GM19438 (cell line): ENCODE results near the gene MTHFR.

ENCODE experiments used
- ATAC-seq: cut with Tn5 transposase; IDR thresholded peaks from one replicate; pipeline ENCODE4 v1.9.1; 2021; ENCODE audit warnings: low read depth; ENCODE audit not compliant: unreplicated experiment

MTHFR gene

DNA sequence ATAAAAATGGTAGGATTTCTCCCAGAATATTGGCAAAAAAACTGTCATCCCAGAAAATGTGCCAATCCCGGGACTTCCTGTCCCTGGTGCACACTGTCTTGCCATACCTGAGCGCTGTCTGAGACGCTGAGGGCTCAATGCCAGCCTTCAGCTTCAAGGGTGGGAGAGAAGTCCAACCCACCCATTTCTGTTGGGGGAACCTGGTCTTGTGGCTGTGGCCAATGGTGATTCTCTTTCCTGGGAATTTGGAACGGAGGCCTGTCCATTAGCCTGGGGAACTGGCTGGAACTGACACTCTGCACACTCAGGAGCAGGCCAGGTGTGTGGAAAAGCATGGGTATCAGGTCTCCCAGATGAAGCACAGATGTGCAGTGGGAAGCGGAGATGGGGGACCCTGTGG is 6.7 kb downstream of the MTHFR start:
- ATAC-seq = no peak

DNA sequence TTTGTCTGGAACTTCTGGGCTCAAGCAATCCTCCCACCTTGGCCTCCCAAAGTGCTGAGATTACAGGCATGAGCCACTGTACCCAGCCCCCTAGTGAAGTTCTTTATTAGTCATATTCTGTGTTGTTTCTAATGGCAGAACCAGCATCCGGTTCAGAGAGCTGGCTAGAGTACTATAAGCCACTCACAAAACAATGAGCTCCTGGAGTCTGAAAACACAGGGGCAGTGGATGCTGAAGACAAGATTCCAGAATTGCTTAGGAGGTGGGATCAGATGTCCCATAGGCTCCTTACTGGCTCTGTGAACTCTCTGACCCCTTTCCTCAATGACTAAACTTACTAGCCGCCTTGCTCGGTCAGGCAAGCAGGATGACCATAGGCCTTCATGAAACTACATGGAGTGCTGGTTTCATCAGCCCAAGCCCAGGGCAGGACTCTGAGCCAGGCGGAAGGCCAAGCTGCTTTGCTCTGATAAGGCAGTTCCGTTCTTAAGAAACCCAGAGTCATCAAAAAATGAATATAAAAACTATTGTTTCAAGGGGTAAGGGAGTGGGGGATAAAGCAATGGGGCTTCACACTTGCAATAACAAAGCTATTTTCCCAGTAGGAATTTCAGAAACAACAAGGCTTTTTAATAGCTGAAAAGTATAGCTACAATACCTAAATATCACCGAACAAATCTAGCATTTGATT is 8.1 kb downstream of the MTHFR start:
- no peak for ATAC-seq

DNA sequence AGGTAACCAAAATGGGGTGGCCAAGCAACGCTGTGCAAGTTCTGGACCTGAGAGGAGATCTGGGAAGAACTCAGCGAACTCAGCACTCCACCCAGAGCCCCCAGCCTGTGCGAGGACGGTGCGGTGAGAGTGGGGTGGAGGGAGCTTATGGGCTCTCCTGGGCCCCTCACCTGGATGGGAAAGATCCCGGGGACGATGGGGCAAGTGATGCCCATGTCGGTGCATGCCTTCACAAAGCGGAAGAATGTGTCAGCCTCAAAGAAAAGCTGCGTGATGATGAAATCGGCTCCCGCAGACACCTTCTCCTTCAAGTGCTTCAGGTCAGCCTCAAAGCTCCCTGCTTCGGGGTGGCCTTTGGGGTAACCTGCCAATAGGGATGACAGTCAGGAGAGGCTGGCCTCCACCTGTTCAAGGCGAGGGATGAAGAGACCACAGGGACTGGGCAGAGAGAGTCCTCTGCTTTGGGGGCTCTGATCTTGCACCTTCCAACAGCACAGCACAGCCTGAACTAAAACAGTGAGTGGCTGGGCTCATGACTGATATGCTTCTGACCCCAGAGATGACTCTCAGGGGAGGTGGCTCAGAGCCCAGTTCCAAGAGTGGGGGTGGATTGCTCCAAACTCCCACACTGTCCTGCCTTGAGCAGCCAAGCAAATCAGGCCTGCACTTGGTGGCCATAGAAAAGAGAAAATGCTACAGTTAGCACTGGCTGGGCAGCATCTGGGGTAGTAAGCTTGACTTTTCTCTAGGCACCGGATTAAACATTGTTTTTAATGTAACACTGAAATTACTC is 9.5 kb downstream of the MTHFR start:
- ATAC-seq = no peak

DNA sequence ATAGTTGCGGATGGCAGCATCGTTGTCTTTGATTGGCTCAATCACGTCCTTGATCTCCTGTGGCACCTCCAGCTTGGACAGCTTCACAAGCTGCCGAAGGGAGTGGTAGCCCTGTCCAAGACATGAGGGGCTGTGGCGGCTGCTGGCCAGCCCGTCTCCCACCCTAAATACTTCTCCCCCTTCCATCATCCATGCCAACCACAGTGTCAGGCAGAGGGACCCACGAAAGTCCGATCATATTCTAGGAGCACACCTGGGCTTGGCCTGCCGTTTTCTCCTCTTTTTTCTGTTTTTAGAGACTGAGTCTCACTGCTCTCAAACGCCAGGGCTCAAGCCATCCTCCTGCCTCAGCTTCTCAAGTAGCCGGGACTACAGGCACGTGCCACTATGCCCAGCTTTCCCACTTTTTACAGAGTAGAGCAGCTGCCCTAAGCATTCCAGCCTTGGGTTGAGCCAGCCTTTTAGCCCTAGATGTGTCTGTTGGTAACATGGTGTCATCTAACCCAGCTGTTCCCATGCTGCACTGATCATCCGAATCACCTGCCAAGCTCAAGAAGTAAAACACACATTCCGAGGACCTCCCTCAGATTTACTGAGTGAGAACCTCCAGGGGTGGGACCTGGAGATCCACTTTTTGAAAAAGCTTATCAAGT is 10.4 kb downstream of the MTHFR start:
- no peak for ATAC-seq

DNA sequence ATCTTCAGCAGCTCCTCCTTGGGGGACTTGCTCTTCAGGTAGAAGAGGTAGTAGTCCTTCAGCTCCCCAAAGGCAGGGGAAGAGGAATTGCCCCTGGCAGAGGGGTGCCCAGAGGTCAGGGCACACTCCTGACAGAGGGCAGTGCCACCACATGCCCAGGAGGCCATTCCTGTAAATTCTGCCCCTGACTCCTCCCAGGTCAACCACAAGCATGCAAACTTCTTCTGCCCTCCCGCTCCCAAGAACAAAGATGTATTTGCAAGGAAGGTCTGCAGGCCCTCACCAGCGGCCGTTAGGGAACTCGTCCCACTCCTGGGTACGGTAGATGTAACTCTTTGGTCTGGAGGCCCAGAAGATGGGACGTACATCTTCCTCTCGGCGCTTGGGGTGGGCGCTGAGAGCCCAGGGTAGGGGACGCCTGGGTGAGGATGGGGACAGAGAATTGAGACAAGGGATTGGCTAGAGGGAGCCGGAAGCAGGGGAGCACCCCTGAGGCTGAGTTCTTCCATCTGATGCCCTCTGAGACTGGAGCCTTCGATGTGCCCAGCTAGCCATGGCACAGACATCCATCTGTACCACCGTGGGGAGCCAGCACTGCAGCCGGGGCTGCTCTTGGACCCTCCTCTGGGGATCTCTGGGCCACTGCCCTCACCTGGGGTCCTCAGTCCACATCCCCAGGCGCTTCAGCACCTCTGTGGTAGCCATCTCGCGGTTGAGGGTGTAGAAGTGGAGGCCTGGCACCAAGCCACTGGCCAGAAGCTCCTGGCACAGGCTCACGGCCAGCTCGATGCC is 11.1 kb downstream of the MTHFR start:
- ATAC-seq = no peak

DNA sequence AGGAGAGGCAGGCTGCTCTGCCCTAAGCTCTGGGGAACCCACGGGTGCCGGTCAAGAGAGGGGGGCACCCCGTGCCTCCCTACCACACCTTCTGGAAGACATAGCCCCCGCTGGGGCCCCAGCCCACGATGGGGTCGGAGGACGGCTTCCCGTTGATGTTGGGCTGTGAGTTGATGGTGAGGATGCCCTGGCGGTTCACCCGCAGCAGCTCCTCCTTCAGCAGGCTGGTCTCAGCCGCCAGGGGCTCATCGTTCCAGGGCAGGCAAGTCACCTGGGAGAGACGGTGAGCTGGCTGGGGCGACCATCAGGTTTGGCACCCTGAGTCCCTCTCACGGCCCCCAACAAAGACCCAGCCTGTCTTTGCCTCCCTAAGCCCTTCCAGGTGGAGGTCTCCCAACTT is 11.9 kb downstream of the MTHFR start:
- ATAC-seq = no peak

DNA sequence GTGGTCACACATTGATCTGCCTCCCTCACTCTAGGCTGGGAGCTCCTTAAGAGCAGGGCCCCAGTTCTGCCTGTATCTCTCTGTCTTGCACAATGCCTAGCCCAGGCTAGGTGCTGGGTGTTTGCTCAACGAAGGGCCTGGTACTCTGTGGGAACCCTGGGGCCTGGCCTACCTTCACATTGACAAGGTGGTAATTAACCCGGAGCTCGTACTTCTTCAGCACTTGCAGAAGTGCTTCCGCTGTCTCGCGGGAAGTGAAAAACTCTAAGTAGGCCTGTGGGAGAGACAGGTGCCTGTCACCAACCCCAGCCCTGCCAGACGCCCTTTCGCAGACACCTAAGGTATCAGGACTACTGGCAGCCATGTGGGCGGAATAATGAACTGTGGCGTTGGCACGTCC is 13.7 kb downstream of the MTHFR start:
- ATAC-seq = no peak

DNA sequence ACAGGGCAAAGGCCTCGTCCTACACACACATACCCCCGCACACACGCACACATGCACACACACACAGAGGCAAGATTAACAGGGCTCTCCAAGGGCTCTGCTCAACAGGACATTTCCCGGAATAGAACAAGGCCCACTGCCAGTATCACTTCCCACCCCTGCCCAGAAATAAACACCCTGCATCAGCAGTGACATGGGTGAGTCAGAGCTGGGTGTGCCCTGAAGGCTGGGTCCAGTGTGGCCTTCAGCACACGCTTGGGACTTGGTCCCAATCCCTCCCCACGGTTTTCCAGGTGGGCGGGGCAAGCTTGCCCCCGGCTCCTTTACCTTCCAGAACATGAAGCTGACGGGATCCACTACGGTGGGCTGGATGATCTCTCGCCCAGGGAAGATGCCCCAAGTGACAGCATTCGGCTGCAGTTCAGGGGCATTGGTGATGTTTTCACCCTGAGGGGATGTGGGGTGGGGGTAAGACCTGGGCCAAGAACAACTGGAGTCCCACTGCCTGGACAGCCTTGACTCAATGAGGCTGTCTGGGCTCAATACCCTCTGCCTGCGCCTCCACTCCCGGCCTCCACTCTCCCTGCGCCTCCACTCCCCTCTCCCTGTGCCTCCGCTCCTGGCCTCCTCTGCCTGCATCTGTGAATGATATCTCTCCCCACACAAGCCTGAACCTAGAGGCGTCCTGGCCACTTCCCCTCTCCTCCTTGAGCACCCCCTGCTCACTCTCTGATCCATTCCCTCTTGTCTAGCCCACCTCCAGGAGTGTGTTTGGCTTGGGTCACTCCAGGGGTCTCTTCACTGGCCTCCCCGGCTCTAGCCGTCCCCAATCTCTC is 14.7 kb downstream of the MTHFR start:
- ATAC-seq = no peak

DNA sequence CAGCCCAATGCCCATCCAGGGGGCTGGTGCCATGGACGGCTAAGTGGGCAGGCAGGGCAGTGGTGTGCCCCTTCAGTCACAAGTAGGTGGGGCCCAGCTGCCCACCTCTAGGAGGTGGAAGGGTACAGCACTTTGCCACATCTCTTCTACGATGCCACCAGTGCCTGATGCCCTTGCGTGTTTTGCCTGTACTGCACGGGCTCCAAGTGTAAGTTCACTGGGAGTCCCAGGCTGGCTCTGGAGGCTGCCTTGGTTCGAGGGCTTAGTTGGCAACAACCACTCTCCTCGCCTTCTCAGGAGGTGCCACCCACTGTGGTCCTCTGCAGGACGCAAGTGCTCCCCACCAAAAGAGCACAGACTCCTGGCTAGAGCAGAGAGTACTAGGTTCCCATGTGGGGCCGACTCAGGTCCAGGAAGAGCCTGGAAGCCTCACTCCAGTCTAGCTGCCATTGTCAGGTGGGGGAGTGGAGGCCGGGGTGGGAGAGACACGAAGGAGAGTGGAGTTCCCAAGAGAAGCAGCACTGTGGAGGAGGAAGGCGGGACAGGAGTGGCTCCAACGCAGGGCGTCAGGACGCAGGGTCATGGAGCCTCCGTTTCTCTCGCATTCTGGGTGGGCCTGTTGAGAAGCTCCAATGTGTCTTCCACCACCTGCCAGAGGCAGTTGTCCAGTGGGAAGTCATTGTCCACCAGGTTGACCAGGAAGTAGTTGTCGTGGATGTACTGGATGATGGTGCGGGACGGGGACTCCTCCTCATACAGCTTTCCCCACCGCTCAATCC is 15.5 kb downstream of the MTHFR start:
- ATAC-seq = no peak

DNA sequence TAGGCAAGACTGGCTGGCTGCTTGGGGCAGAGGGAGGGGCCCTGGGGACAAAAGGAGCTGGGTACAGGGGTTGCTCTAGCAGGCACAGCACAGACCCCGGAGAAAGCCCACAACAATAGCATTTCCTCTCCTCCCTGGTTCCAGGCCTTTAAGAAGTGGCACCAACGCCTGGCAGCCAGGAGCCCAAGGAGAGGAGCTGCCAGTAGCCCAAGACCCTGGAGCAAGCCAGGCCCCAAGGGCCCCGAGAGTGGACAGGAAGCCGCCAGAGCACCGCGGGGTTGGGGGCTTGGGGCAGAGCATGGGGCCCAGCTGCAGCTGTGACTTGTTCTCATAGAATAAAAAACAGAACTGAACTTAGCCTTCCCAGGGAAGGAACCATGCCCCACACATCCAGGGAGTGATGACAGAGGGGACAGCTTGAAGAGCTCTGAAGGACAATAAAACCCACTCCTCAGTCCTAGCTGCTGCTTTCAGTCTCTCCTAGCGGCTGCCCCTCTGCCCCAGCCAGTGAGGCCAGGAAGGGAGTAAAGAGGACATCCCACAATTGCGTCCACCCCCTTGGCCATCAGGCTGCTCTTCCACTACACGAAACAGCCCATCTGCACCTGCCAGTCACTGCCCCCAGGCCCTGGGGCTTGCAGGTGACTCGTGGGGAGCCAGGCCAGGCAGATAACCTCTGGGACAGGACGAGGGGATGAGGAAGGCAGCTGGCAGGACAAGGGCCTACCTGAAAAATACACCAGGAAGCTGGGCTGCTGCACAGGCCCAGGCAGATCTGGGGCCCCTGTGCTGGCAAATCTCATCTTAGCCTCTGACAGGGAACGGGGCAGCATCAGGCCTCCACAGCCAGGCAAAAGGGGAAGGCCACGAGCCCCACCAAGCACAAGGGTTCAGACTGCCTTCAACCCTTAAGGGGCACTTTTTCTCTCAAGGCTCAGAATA is 16.4 kb downstream of the MTHFR start:
- ATAC-seq = no peak

DNA sequence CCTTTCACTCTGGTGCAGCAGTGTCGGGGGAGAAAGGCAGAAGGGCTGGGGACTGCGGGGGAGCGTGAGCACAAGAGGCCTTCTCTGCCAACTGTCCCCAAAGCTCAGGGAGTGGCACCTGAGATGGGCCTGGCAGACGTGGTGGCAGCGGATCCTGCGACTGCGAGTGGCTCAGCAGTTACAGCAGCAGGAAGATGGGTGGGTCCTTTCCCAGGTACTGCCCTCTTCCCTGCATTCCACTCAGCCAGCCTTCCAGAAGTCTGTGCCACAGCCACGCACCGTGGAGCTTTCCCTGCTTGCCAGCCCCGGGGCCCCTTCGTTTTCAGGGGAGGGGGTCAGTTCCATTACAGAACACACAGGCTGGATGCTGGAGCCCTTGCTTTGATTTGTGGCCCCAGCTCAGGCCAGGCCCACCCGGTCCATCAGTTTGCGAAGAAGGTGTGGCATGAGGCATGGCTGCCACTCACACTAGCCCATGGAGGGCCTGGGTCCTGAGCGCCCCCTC is 17.2 kb downstream of the MTHFR start:
- no peak for ATAC-seq

DNA sequence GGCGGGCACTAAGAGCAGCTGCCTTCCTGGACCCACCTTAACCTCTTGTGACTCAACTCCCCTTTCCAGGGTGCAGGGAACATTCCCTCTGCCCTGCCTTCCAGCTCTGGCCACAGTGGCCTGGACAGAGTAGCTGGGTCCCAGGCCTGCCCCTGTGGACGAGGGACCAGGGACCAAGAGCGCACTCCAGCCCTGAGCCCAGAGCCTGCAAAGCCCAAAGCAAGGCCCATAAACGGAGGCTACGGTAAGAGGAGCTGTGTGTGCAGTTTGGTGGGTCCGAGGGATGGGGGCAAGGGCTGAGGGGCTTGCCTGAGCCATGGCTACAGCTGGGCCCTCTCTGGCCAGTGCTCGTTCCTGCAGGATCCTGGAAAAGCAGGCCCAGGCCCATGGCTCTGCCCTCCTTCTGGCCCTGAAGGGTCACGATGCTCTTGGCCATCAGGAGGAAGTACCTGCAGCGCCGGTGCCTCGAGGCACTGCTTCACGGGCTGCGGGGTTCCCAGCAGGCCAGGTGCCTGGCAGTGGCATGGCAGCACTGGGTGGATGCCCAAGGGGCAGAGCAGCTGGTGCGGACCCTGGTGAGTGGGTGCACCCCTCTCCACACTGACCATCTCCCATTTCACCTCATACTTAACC is 17.8 kb downstream of the MTHFR start:
- ATAC-seq = no peak

DNA sequence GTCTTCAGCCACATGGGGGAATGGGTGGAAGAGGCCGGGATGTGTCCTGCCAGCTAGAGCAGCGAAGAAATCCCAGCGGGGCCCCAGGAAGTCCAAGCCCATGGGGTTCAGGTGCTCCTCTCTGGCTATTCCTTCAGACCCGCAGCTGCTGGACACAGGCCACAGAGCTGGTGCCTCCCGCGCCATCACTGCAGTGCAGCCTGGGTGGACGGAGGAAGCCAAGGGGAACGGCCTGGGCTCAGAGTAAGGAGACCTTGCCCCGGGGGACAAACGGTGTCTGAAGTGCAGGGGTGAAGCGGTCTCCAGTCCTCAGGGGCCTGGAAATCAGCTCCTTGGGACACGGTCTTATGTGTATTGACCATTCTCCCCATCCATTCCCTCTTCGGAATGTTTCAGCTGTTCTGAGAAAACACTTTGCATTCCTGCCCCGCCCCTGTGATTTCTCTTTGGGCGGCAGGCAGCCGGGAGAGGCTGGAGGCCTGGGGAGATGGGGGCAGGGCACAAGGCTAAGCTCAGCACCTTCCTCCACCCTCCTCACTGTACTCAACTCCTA is 18.4 kb downstream of the MTHFR start:
- ATAC-seq = no peak

DNA sequence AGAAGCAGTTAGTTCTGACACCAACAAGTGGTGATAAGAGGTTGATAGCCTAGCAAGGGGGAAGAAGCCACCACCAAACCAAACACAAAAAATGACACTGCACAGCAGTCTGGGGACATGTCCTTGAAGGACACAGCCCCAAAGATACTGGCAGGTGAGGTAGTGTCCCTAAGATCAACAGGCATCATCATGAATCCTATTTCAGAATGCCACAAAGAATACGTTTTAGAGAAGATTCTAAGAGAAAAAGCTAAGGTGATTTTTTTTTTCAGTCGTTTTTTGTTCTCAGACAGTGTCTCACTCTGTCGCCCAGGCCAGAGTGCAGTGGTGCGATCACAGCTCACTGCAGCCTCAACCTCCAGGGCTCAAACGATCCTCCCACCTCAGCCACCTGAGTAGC is 19.6 kb downstream of the MTHFR start:
- ATAC-seq = no peak

DNA sequence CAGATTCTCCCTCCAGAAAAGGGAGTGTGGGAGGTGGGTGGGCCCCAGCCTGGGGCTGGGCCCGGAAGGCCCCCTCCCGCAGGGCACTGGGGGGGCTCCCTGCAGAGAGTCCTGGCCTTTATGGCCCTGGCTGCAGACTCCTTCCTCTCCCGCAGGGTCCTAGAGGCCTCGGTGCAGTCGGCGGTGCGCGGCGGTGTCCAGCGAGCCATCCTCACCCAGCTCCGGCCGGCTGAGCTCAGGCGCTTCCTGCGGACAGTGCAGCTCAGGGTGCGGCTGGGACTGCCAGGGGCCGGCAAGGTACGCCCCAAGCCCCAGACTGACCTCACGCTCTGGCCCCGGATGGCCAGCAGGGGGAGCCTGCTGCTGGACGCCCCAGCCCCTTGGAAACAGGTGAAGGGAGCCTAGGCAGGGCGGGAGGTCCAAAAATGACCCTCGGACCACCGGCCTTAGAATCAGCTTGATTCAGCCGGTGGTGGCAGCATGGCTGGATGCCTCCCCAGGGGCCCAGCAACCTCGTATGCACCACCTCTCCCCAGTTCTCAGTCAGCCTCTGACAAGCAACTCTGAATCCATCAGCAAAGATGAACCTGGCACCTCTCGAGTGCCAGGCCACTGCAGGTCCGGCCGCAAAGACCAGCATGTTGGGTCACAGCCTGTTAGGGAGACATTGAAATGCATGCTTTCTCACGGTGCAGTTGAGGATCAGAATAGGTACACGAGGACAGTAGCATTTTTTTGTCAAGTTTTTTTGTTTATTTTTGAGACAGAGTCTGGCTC is 20.6 kb downstream of the MTHFR start:
- ATAC-seq = no peak

DNA sequence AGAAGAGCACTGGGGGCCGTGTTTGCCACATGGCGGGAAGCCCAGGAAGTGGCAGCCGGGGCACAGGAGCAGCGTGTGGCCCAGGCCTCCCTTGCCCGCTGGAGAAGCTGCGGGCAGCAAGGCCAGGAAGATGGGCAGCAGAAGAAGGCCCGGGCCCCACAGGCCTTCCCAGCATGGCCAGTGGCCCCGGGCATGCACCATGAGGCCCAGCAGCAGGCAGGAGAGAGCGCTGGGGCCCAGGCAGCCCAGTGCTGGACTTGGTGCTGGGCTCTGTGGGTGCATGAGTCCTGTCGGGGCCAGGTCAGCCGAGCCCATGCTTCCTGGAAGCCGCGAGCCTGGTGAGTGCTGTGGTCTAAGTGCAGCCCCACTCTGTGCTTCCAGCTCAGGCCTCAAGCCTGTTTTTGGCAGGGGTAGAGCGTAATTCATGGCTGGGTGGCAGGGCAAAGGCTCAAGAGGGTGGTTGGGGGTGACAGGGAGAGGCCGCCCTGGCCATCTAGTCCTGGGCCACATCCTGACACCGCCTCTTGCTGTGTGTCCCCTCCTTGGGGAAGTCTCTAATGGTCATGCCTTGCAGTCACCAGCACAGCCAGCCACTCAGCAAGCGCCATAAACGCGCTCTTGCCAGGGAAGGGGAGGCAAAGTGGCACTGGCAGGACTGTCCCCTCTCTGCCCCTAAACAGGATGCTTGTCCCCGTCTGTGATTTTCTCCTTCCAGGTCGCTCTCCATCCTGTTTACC is 21.3 kb downstream of the MTHFR start:
- ATAC-seq = no peak
